ENCODE measurements around the gene SOX11. TPM values are rescaled to one million over a fixed set of nuclear protein-coding genes. Genes with fewer than 3 reads are reported as not detected.

Gene SOX11
- polyA plus RNA-seq, 6 donors from 2014 or later = not detected

- peaks cover 4 to 18% of the 10 kb centered on the region in 2 donors for H3K36me3 Mint-ChIP-seq
- DNase-seq = no peak
- peak overlapping the region in 1 of 6 donors; percentile 94 for H3K27ac Mint-ChIP-seq
- H3K4me1 Mint-ChIP-seq = peaks cover 12 to 22% (median 14%) of the 10 kb centered on the region in 3 donors
- H3K9me3 Mint-ChIP-seq = peaks cover 0 to 16% (median 2%) of the 10 kb centered on the region in 7 donors
- H3K27me3 Mint-ChIP-seq = peaks cover 47 to 72% (median 51%) of the 10 kb centered on the region in 3 donors
- H3K4me3 Mint-ChIP-seq = peak overlapping the region in 3 of 8 donors; percentile 15 to 83 (median 36)
- no peak for ATAC-seq (ENCODE audit: low read depth in 2 of 2)
Observed at GRCh38 chr2:5694306-5694705, 2.1 kb downstream of the SOX11 start.

GRCh38 chr2:5695654-5696403 lies 3.6 kb downstream of the SOX11 start:
- Mint-ChIP-seq H3K4me1 (peaks cover 8 to 19% (median 13%) of the 10 kb centered on the region in 3 donors), H3K36me3 (peaks cover under 1 to 6% of the 10 kb centered on the region in 2 donors), H3K27ac (peak overlapping the region in 2 of 6 donors; percentile 70 to 75), H3K27me3 (peaks cover 43 to 71% (median 46%) of the 10 kb centered on the region in 3 donors), H3K9me3 (peaks cover 0 to 16% (median 2%) of the 10 kb centered on the region in 7 donors), H3K4me3 (peak overlapping the region in 6 of 8 donors; percentile 11 to 89 (median 68))
- ATAC-seq (ENCODE audit: low read depth in 2 of 2) = peak in 1 of 2 donors; percentile 18
- DNase-seq = no peak

- Mint-ChIP-seq H3K4me3 (peak overlapping the region in 2 of 8 donors; percentile 76 to 79), H3K4me1 (peaks cover 5 to 16% (median 9%) of the 10 kb centered on the region in 3 donors), H3K9me3 (peaks cover 0 to 16% (median 2%) of the 10 kb centered on the region in 7 donors), H3K36me3 (no peaks in the 10 kb centered on the region), H3K27me3 (peaks cover 43 to 71% (median 51%) of the 10 kb centered on the region in 3 donors), H3K27ac (peak overlapping the region in 1 of 6 donors; percentile 75)
- ATAC-seq (ENCODE audit: low read depth in 2 of 2) (peak in 1 of 2 donors; percentile 23), DNase-seq (no peak)
Observed at GRCh38 chr2:5696404-5696944, 4.3 kb downstream of the SOX11 start.

- Mint-ChIP-seq H3K36me3 (no peaks in the 10 kb centered on the region), H3K9me3 (peaks cover 0 to 16% (median 2%) of the 10 kb centered on the region in 7 donors), H3K4me1 (peaks cover 5 to 16% (median 9%) of the 10 kb centered on the region in 3 donors), H3K27ac (no peak overlapping the region), H3K4me3 (peak overlapping the region in 2 of 8 donors; percentile 41 to 65), H3K27me3 (peaks cover 44 to 70% (median 52%) of the 10 kb centered on the region in 3 donors)
- ATAC-seq (ENCODE audit: low read depth in 2 of 2) = no peak
- DNase-seq = no peak
Observed at GRCh38 chr2:5696945-5697521, 4.8 kb downstream of the SOX11 start.

- Mint-ChIP-seq H3K36me3 (no peaks in the 10 kb centered on the region), H3K9me3 (peaks cover 0 to 16% (median 2%) of the 10 kb centered on the region in 7 donors), H3K4me3 (peak overlapping the region in 4 of 8 donors; percentile 6 to 65 (median 36)), H3K27ac (no peak overlapping the region), H3K4me1 (peaks cover 5 to 16% (median 9%) of the 10 kb centered on the region in 3 donors), H3K27me3 (peaks cover 49 to 68% (median 52%) of the 10 kb centered on the region in 3 donors)
- ATAC-seq (ENCODE audit: low read depth in 2 of 2) (no peak), DNase-seq (no peak)
Observed at GRCh38 chr2:5697562-5697961, 5.4 kb downstream of the SOX11 start.

GRCh38 chr2:5698134-5698533 lies 6.0 kb downstream of the SOX11 start:
- DNase-seq = no peak
- peaks cover 54 to 69% (median 57%) of the 10 kb centered on the region in 3 donors for H3K27me3 Mint-ChIP-seq
- H3K36me3 Mint-ChIP-seq = no peaks in the 10 kb centered on the region
- H3K27ac Mint-ChIP-seq = no peak overlapping the region
- peak overlapping the region in 3 of 8 donors; percentile 2 to 30 (median 6) for H3K4me3 Mint-ChIP-seq
- peaks cover 5 to 16% (median 9%) of the 10 kb centered on the region in 3 donors for H3K4me1 Mint-ChIP-seq
- ATAC-seq (ENCODE audit: low read depth in 2 of 2) = no peak
- H3K9me3 Mint-ChIP-seq = peaks cover 0 to 16% (median 2%) of the 10 kb centered on the region in 7 donors

GRCh38 chr2:5699963-5700362 lies 7.8 kb downstream of the SOX11 start:
- peaks cover 0 to 9% (median 6%) of the 10 kb centered on the region in 3 donors for H3K4me1 Mint-ChIP-seq
- H3K36me3 Mint-ChIP-seq = peaks cover 0 to 5% of the 10 kb centered on the region in 2 donors
- DNase-seq (no peak), ATAC-seq (ENCODE audit: low read depth in 2 of 2) (no peak)
- peaks cover 45 to 70% (median 54%) of the 10 kb centered on the region in 3 donors for H3K27me3 Mint-ChIP-seq
- no peak overlapping the region for H3K27ac Mint-ChIP-seq
- H3K9me3 Mint-ChIP-seq = peaks cover 0 to 16% (median 2%) of the 10 kb centered on the region in 7 donors
- H3K4me3 Mint-ChIP-seq = no peak overlapping the region

- ATAC-seq (ENCODE audit: low read depth in 2 of 2) (no peak), DNase-seq (no peak)
- peaks cover 0 to 7% of the 10 kb centered on the region in 2 donors for H3K36me3 Mint-ChIP-seq
- peaks cover 0 to 10% (median 2%) of the 10 kb centered on the region in 7 donors for H3K9me3 Mint-ChIP-seq
- no peak overlapping the region for H3K4me3 Mint-ChIP-seq
- H3K27ac Mint-ChIP-seq = no peak overlapping the region
- peaks cover 0 to 8% (median 7%) of the 10 kb centered on the region in 3 donors for H3K4me1 Mint-ChIP-seq
- peaks cover 39 to 68% (median 54%) of the 10 kb centered on the region in 3 donors for H3K27me3 Mint-ChIP-seq
Observed at GRCh38 chr2:5700551-5700950, 8.4 kb downstream of the SOX11 start.

- peaks cover 38 to 61% (median 46%) of the 10 kb centered on the region in 3 donors for H3K27me3 Mint-ChIP-seq
- ATAC-seq (ENCODE audit: low read depth in 2 of 2) = no peak
- H3K4me1 Mint-ChIP-seq = peaks cover 0 to 4% (median 4%) of the 10 kb centered on the region in 3 donors
- peaks cover 0 to 7% of the 10 kb centered on the region in 2 donors for H3K36me3 Mint-ChIP-seq
- no peak overlapping the region for H3K27ac Mint-ChIP-seq
- DNase-seq = no peak
- H3K9me3 Mint-ChIP-seq = peaks cover 0 to 9% (median 1%) of the 10 kb centered on the region in 7 donors
- H3K4me3 Mint-ChIP-seq = no peak overlapping the region
Observed at GRCh38 chr2:5701266-5701665, 9.1 kb downstream of the SOX11 start.

- DNase-seq (no peak), ATAC-seq (ENCODE audit: low read depth in 2 of 2) (no peak)
- Mint-ChIP-seq H3K9me3 (peaks cover 0 to 6% (median 1%) of the 10 kb centered on the region in 7 donors), H3K27me3 (peaks cover 36 to 50% (median 46%) of the 10 kb centered on the region in 3 donors), H3K27ac (no peak overlapping the region), H3K4me1 (peaks cover 0 to 4% (median 0%) of the 10 kb centered on the region in 3 donors), H3K36me3 (peaks cover 0 to 7% of the 10 kb centered on the region in 2 donors), H3K4me3 (no peak overlapping the region)
Observed at GRCh38 chr2:5703166-5703565, 11.0 kb downstream of the SOX11 start.

- DNase-seq (no peak), ATAC-seq (ENCODE audit: low read depth in 2 of 2) (no peak)
- Mint-ChIP-seq H3K4me3 (no peak overlapping the region), H3K4me1 (peaks cover 0 to 4% (median 0%) of the 10 kb centered on the region in 3 donors), H3K9me3 (peaks cover 0 to 6% (median 0%) of the 10 kb centered on the region in 7 donors), H3K27ac (no peak overlapping the region), H3K36me3 (peaks cover 0 to 7% of the 10 kb centered on the region in 2 donors), H3K27me3 (peaks cover 27 to 34% (median 34%) of the 10 kb centered on the region in 3 donors)
Observed at GRCh38 chr2:5705490-5705889, 13.3 kb downstream of the SOX11 start.

GRCh38 chr2:5706717-5707455 lies 14.7 kb downstream of the SOX11 start:
- Mint-ChIP-seq H3K4me3 (no peak overlapping the region), H3K27ac (no peak overlapping the region), H3K27me3 (peaks cover 22 to 24% (median 23%) of the 10 kb centered on the region in 3 donors)

More at GRCh38 chr2:5706717-5707455, 14.7 kb downstream of the SOX11 start:
- ATAC-seq (ENCODE audit: low read depth in 2 of 2) (no peak), DNase-seq (no peak)
- Mint-ChIP-seq H3K9me3 (peaks cover 0 to 6% (median 0%) of the 10 kb centered on the region in 7 donors), H3K36me3 (peaks cover 0 to 7% of the 10 kb centered on the region in 2 donors), H3K4me1 (peaks cover 0 to 4% (median 0%) of the 10 kb centered on the region in 3 donors)
